Neural progenitor cell (in vitro differentiated cells): Measurements from ENCODE around the gene NSUN7.

Experiments used
- CTCF ChIP-seq: fragments of 200-600 bp; sonication (generic); IDR thresholded peaks from 2 replicates; pipeline ENCODE4 v1.5.1; 2017; ENCODE audit warnings: antibody characterized with exemption, mild to moderate bottlenecking
- EZH2 ChIP-seq: fragments of 200-600 bp; sonication (generic); IDR thresholded peaks from 2 replicates; pipeline ENCODE4 v1.6.1; 2017; ENCODE audit warnings: antibody characterized with exemption, mild to moderate bottlenecking, moderate library complexity
- EZH2phosphoT487 ChIP-seq: fragments of 200-600 bp; sonication (generic); IDR thresholded peaks from 2 replicates; pipeline ENCODE4 v1.6.1; 2017; ENCODE audit warnings: antibody characterized with exemption

DNA sequence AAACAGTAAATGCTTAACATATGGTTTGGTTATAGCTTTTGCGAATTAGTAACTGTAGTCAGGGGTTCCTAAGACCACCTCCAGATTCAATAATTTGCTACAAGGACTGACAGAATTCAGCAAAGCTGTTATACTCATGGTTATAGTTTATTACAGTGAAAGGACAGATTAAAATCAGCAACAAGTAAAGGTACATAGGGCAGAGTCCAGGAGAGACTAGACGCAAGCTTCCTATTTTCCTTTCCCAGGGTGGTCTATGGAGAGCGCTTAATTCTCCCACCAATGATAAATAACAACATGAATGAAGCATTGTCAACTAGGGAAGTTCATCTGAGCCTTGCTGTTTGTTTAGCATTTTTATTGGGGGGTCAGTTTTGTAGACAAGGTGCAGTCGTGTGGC, 5.9 kb downstream of the NSUN7 start:
- TF ChIP-seq CTCF (no peak), EZH2 (no peak), EZH2phosphoT487 (no peak)
